ENCODE data around the gene TSPAN14.

The TSPAN14 gene

DNA sequence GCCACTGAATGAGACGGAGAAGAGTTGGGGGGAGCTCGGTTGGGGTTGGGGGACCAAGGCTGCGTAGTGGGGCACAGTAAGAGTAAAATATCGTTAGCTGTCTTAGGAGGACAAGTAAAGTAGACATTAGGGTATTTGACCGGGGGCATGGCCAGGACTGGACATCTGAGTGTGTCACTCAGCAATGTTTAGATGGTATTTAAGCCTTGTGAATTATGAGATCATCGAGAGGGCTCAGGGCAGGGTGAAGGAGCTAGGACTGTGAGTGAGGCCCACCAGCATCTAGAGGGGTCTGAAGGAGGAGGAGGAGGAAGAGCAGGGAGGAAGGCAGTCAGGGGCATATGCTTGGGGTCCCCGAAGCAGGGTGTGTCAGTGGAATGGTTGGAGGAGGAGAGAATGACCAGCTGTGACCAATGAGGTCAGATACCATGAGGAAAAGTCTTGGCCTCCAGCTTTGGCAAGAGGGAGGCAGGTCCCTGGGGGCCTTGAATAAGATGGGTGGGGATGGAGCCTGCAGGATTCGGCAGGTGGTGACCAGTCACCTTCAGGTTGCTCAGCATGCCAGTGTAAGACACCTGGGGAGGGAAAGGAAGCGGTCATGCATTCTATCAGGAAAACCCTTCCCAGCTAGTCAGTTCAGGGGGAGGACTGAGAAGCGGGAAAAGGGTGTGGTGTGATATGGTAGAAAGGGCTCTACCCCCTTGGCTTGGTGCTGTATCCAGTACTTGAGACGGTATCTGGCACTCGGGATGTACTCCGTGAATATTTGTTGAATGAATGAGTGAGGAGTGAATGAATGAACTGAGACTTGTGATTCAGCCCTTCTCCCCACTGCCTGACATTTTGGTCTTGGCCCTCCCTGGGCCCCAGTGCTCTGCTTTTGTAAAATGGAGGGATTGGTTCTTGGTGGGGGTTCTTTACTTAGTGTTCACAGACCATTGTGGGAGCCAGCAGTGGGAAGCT, 48.8 kb downstream of the TSPAN14 start:
- DNase-seq (ENCODE audit: low read depth in 1 of 2, low spot score in 1 of 2), result no peak

DNA sequence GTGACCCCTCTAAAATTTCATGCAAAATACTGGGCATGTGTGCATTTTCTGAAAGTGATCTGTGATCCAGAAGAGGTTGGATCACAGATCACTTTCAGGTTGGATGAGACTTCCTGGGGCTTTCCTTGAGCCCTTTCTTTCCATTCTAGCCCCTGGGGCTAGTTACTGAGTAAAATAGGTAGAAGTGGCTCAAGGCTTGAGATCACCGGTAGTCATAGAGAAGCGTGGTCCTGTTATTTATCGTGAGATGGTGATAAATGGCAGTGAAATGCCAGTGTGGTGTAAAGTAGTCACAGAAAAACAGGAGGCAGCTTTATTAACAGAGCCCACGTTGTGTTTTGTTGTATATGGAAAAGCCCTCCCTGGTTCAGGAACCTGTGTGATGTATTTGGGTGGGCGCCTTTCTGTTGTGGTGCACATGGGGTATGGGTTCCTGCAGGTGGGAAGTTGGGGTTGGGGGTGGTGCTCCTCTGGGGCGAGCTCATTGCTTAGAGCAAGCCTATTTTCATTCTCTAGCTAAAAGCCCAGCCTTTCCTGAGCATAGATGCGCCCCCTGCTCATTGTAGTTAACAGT, 49.6 kb downstream of the TSPAN14 start:
- DNase-seq (ENCODE audit: low read depth in 1 of 2, low spot score in 1 of 2), result no peak

DNA sequence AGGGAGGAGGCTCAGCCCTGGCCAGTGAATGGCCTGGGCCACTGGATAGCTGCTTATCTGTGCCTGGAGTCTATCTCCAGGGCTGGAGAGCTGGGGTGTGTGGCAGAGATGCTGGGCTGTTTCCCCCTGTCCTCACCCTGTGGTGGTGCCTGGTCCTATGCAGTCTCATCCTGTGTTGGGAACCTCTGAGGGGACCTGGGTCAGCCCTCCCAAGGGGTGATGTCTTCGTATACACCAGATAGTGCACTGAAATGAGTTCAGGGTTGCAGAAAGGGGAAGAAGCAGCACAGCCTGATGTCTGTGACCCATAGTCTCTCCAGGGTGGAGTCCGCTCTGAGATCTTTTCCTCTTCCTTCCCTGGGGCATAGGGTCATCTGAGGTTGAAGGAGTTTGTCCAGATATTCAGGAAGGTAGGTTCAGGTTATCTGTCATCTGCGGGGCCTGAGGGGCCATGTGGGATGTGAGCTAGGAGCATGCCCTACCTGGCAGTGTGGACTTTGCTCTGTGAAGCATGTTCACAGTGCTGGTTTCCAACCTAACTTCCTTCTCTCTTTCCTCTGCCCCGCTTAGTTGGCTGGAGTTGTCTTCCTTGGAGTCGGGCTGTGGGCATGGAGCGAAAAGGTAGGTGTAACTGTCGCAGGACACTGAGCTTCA, 50.2 kb downstream of the TSPAN14 start:
- DNase-seq (ENCODE audit: low read depth in 1 of 2, low spot score in 1 of 2), result no peak

DNA sequence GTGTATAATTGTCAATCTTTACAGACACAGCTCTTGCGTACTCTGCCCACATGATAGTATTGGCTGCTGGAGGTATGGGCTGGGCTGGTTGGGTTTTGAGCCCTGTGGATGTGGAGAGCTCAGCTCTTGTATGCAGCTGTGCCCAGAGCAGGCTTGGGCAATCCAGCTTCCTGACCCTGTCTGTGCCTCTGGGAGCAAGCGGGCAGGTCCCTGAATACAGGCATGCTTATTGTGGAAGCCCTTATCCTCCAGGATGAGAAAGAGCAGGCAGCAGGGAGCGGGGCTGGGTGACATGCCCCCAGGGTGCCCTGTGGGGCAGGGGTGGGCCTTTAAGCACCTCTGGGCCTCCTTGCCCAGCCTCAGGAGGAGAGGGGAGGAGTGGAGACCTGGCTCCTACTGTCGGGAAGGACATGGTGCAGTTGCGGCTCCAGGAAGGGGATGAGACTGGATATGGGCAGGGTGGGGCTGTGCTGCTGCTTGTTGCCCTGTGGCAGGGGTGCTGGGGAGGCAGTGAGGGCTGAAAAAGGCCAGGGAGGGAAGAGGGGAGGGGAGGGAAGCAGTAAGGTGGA, 50.9 kb downstream of the TSPAN14 start:
- DNase-seq (ENCODE audit: low read depth in 1 of 2, low spot score in 1 of 2), result no peak

DNA sequence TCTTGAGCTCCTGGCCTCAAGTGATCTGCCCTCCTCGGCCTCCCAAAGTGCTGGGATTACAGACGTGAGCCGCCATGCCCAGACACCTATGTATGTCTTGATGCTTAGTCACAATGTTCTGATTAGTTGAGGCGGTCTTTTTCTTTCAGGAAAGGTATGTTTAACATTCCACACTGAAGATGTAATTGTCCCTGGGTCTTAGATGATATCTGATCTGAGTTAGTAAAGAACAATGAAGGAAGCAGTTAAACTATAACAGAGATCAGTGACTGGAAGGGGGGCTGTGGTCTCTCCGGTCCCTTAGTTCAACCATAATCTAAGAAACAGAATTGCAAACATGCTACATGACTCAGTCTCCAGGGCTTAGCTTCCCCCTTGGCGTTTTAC, 52.1 kb downstream of the TSPAN14 start:
- no peak for DNase-seq (ENCODE audit: low read depth in 1 of 2, low spot score in 1 of 2)

DNA sequence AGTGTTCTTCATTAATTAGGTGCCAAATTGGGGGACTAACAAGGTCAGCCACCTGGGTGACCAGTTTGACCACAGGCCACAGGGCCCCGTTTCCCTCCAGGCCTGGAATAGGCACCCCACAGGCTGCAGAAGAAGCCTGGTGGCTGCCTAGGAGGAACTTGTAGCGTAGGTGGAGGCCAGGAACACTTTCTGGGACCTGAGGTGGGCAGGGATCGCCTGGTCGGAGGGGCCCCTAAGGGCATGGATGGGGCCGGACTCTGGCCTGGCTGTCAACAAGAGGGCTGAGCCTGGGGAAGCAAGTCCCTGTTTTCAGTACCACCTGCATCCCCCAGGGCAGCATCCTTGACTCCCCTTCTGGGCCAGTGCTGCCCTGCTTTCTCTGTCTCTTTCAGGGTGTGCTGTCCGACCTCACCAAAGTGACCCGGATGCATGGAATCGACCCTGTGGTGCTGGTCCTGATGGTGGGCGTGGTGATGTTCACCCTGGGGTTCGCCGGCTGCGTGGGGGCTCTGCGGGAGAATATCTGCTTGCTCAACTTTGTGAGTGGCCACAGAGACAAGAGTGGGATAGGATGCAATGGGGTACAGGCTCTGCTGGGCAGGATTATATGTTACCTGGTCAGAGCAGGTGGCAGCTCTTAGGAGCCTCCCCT, 52.9 kb downstream of the TSPAN14 start:
- DNase-seq (ENCODE audit: low read depth in 1 of 2, low spot score in 1 of 2), result no peak

DNA sequence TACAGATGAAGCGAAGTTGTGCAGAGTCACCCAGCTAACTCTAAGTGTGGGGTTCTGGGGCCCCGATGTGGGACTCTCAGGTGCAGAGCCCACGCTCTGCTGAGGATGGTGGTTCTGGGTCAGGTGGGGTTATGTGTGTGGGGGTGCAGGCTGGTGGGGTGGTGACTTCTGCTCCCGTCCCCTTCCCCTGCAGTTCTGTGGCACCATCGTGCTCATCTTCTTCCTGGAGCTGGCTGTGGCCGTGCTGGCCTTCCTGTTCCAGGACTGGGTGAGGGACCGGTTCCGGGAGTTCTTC, 54.9 kb downstream of the TSPAN14 start:
- DNase-seq (ENCODE audit: low read depth in 1 of 2, low spot score in 1 of 2), result no peak

DNA sequence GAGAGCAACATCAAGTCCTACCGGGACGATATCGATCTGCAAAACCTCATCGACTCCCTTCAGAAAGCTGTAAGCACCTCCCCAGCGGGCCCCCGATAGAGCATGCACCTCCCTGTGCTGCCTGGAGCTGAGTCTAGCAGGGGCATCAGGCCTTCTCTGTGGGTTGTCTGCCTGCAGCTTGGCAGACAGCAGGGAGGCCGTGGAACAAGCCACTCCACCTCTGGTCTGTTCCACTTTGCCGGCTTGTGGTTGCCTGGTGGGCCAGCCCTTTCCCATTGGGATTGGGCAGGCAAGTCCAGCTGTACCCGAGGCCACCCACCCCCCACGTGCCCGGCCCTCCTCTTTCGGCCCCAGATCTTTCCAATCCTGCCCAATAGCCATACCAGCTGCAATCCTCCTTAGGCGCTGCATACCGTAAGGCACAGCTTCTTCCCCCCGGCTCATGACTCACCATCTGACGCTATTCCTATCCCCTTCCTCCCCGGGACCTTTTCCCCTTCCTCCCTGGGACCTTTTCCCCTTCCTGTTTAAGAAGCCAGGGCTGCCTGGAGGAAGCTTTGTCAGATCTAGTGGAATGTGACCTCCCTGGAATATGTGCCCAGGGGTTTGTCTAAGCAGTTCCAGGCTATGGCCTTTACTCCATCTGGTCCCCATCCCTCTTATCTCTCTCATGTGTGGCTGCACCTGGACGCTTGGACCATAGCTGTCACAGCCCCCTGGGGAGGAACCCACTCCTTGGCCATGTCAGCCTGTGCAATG, 55.5 kb downstream of the TSPAN14 start:
- no peak for DNase-seq (ENCODE audit: low read depth in 1 of 2, low spot score in 1 of 2)

DNA sequence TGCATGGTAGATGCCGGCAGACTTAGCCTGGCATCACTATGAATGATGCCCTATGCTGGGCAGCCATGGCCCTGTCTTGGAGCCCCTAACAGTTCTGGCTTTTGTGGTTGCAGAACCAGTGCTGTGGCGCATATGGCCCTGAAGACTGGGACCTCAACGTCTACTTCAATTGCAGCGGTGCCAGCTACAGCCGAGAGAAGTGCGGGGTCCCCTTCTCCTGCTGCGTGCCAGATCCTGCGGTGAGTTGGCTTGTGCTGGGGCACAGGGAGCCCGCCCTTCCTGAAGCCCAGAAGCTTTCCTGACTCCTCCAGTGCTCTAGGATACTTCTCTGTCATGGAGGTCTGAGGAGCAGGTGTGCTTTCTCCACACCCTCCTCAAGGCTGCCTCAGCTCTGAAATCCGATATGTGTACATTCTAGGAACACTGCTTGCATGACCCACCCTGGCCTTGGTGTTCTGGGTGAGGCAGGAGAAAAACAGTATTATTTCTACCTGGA, 58.0 kb downstream of the TSPAN14 start:
- DNase-seq (ENCODE audit: low read depth in 1 of 2, low spot score in 1 of 2), result no peak

DNA sequence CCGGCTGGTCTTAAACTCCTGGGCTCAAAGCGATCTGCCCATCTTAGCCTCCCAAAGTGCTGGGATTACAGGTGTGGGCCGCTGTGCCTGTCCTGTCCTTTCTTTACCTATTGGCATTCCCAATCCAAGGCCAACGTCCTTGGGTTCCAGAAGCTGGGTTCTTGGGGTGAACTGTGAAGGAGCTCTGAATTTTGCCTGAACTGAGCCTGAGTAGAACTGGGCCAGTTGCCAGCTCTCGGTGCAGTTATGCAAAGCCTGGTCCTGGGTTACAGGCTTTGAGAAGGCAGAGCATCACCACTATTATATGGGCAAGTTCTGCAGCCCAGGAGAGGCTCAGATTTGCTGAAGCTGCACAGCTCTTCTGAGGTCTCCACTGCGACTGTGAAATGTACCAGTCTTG, 59.0 kb downstream of the TSPAN14 start:
- no peak for DNase-seq (ENCODE audit: low read depth in 1 of 2, low spot score in 1 of 2)

DNA sequence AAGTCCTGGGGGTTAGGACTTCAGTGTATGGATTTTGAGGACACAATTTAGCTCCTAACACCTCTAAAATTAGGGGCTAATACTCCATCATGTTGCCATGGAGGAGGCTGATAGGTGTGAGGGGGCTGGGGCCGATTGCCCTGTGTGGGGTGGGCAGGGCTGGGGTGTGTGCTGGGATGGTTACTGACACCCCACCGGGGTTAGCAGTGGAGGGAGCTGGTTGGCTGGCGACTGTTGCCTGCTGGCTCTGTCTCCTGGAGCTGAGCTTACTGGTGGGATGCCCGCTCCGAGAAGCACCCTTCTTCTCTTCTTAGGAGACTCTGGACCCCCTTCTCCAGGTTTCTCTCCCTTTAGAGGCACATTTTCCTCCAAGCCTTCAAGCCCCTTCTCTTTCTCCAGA, 61.4 kb downstream of the TSPAN14 start:
- DNase-seq (ENCODE audit: low read depth in 1 of 2, low spot score in 1 of 2), result no peak

DNA sequence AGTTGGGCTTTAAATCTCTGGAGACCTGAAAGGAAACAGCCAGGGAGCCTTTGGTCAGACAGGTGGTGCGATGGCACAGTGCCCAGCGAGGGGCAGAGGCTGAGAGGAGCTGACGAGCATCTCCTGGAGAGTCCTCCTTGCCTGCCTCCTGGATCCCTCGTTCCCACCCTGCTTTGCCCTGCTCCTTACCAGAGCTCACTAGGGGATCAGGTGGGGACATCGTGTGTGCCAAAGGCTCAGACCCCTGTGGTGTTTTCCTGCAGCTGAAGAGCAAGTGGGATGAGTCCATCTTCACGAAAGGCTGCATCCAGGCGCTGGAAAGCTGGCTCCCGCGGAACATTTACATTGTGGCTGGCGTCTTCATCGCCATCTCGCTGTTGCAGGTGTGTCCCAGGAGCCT, 61.8 kb downstream of the TSPAN14 start:
- DNase-seq (ENCODE audit: low read depth in 1 of 2, low spot score in 1 of 2), result no peak

DNA sequence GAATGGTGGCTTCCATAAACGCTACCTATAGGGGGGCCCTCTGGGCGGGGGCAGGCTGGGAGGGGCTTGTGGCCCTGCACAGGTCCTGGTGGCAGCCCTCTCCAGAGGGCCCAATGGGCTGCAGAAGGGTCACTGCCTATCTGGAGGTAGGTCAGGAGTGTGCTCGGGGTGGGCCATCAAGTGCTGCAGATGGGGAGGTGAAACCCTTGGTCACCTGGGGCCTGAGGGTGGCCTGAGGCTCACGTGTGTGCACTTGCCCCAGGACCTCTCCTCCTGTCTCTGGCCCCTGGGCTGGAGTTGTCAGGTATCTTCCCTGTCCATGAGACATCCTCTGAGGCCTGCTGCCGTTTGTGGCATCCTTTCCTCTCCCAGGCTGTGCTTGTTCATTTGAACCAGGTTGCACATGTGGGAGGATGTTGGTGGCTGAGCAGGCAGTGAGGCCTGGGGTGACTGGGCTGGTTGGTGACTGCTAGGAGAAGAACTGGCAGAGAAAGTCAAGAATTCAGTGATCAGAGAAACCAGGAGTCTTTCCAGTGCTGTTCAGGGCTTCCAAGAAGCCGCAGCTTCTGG, 62.5 kb downstream of the TSPAN14 start:
- DNase-seq (ENCODE audit: low read depth in 1 of 2, low spot score in 1 of 2), result no peak

DNA sequence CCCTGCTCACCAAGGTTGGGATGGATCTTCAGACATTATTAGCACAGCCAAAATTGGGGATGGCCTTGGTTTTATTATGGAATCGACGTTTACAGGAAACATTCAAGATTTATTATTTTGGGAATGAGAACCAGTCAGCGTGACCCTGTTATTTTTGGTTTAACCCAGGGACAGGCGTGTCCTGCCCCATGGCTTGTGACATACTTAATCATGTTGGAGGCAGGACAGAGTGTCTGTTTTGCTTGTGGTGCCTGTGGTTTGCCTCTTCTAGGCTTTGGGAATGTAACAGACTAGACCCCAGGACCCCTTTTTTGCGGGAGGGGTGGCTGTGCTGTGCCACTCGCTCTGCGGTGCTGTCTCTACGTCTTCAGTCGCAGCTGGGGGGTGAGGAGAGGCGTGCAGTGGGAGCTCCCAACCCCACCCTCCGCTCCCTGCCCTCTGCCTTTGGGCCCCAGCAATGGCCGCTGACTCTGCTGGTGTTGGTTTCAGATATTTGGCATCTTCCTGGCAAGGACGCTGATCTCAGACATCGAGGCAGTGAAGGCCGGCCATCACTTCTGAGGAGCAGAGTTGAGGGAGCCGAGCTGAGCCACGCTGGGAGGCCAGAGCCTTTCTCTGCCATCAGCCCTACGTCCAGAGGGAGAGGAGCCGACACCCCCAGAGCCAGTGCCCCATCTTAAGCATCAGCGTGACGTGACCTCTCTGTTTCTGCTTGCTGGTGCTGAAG, 63.5 kb downstream of the TSPAN14 start:
- no peak for DNase-seq (ENCODE audit: low read depth in 1 of 2, low spot score in 1 of 2)

DNA sequence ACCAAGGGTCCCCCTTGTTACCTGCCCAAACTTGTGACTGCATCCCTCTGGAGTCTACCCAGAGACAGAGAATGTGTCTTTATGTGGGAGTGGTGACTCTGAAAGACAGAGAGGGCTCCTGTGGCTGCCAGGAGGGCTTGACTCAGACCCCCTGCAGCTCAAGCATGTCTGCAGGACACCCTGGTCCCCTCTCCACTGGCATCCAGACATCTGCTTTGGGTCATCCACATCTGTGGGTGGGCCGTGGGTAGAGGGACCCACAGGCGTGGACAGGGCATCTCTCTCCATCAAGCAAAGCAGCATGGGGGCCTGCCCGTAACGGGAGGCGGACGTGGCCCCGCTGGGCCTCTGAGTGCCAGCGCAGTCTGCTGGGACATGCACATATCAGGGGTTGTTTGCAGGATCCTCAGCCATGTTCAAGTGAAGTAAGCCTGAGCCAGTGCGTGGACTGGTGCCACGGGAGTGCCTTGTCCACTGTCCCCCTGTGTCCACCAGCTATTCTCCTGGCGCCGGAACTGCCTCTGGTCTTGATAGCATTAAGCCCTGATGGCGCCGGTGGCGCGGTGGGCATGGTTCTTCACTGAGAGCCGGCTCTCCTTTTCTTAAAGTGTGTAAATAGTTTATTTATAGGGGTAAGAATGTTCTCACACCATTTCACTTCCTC, 64.2 kb downstream of the TSPAN14 start:
- DNase-seq (ENCODE audit: low read depth in 1 of 2, low spot score in 1 of 2), result no peak

DNA sequence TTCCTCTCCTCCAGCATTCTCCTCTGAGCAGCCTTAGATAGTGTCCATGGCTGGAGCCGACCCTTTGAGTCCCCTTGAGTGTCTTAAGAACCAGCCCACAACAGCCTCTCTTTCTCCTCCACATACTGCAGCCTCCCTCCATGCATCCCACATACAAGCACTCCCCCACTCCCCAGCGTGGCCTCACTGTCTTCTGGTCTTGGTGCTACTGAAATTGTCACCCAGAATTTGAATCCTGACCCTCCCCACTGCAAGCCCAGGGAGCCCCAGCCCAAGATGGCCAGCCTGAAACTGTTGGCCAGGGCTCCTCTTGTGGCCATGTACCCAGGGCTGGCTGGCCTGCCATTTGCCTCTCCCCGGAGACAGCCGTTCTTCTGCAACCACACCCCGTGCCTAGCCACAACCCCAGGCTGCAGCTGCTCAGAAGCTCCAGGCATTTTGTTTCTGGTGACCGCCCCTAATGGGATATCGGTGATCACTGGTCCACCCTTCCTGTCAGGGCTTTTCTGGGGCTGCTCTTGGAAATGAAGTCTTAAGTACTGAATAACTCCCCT, 64.8 kb downstream of the TSPAN14 start:
- DNase-seq (ENCODE audit: low read depth in 1 of 2, low spot score in 1 of 2), result no peak

DNA sequence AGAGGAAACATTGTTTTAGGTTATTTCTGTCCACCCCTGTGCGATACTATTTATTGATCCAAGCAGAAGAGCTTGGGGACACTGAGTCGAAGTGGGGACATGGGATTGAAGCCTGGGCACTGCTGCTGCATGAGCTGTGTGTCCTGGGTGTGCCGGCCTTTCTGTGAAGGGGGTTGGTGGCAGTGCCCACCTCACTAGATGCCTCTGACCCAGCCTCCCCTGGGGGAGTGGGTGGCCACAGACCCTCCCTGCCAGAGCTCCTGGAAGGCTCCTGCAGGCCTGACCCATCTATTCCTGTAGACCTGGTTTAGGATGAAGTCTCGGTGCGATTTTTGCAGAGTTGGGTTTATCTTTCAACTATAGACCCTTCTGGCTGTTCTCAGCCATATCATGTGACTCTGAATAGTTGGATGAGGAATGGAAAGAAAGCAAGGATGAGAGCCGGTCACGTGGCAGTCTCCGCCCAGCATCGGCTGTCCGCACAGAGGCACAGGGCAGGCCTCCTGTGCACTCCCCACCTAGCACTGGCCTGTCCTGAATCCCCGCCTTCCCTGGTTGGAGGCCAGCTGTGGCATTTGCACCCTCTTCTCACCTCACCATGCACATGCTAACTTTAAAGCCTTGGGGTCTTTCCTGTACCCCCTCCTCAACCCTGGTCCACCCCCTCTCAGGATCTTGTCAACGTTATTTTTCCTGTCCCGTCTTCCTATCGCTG, 66.0 kb downstream of the TSPAN14 start:
- DNase-seq (ENCODE audit: low read depth in 1 of 2, low spot score in 1 of 2), result no peak
